IPS-NIHi7 (cell line): ENCODE data around the gene HOXD12.

Experiments used
- DNase-seq: peaks from one replicate; pipeline ENCODE4 v3.0.0; 2012; ENCODE audit warnings: mixed read lengths; ENCODE audit errors: extremely low spot score

HOXD12 gene

DNA sequence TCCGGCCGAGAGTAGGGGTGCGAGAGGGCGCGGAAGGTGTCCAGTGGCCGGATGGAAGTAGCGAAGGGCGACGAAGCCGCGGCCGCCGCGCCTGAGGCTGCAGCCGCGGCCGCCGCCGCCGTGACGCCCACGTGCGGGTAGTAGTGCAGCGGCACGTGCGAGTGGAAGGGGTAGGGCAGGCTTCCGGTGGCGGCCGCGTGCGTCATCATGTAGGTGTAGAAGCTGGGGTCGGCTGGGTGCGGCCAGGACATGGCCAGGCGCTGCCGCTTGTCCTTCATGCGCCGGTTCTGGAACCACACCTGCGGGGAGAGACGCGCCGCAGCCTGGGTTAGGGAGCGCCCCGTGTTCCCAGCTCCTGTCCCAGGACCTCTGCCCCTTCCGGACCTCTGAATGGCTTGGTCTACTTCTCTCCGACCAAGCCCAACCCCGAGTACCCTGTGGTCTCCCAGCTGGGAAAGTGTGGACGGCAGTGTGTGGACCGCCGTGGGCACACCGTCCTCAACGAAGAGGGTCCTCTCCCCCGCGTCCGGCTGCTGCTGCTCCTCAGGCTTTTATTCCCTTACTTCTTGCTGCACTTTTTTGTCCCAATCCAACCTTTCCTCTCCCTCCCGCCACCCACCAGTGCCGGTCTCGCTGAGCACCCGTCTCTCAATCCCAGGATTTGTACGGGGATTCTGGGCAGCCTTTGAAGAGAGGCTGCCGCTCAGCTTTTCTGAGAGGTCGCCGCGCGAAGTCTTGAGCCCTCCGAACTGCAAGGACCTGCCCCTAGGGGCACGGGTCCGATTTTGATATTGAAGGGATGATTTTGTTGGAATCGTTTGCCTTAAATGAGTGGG is 18.8 kb upstream of the HOXD12 start:
- no peak for DNase-seq

DNA sequence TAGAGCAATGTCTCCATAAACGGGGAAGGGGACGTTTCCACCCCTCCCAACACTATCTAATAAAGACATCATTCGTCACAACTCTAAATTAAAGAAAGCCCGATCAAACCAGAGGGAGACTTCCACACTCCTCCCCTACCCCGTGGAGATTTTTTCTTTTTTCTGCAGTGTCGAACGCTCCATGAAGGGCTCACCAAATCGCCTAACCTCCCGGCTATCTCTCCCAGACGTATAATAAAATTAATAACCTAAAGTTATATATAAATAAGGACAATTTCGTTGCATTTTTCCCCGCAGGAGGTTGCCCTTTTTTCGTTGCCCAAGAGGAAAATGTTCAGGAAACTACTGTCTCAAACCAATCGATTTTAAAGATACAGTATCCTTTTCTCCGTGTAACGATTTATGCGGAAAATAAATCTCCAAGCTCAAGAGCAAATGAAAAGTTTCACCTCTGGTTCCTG is 18.2 kb upstream of the HOXD12 start:
- no peak for DNase-seq

DNA sequence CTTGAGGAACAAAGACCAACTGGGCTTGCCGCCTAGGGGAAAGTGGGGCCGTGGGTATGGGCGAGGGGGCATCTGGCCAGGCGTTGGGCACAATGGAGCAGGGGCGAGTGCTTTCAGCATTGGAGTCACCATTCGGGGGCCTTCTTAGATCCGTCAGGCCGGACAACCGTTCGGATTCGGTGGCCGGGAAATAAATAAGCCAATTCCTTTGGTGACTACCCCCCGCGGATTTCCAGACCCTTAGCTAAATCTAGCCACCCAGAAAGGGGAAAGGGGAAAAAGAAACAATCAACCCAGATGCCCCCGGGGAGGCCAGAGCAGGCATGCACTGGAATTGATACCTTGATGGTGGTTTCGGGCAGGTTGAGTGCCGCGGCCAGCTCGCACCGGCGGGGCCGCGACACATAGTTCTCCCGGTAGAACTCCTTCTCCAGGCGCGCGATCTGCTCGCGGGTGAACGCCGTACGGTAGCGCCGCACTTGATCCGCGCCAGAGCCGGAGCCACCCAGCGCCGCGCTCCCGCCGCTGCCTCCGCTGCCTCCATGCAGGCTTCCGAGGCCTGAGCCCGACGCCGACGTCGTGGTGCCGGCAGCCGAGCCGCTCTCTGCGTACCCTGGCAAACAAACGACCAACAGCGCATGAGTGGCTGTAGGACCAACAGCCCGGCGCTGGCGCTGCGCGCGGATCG is 17.6 kb upstream of the HOXD12 start:
- no peak for DNase-seq

DNA sequence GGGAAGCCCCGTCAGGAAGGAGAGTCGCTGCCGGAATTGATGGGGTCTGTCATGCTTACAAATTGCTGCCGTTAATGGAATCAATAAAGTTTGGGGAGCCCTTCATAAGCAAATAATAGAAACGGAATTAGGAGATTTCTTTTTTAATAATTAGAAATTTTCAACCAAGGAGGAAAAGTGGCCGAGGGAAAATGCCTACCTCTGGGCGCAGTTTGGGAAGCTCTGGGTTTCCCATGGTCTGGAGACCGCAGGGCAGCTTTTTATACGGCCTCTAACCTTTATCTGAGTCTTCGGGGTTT is 17.1 kb upstream of the HOXD12 start:
- DNase-seq = no peak

DNA sequence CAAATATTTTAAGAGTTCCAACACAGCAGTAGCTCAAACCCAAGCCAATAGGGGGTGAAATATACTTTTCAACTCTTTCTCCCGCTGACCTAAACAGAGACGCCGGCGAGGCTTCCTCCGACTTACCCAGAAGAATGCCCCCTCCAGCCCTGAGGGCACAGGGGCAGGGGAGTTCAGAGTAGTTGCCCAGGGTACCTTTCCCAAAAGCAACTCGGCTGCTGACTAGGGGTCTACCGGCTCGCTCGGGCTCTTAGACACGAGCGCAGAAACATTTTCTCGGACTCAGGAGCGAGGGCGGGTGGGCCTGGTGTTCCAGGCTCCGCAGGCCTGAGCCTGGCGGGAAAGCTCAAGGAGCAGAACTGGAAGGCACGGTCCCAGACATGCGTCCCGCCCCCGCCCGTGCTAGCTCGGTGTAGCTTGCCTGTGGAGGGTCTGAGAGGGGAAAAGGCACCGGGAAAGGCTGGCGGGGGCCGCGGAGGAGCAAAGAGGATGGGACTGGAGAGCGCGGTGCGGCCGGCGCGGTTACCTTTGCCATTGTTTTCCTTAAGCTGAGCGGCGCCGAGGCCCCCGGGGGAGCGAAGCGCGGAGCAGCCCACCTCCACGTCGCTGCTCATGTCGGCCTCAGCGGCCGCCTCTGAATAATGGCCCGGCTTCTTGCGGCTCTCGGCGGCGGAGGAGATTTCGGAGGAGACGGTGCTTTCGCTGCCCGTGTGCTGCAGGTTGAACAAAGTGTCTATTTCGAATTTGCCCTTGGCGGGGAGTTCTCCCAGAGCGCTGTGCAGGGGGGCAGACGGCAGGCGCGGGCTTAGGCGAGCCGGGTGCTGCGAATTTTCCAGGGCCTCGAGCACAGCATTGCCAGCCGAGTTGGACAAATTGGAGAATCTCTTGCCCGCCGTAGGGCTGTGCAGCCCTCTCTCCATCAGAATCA is 16.5 kb upstream of the HOXD12 start:
- DNase-seq = no peak

- no peak for DNase-seq
Observed at GRCh38 chr2:176083796-176084261, 15.8 kb upstream of the HOXD12 start, which contains the start of gene EVX2. Gene EVX2, minus strand, starts transcription at chr2:176083962. Its CDS starts 186 bp downstream, at chr2:176083776.

DNA sequence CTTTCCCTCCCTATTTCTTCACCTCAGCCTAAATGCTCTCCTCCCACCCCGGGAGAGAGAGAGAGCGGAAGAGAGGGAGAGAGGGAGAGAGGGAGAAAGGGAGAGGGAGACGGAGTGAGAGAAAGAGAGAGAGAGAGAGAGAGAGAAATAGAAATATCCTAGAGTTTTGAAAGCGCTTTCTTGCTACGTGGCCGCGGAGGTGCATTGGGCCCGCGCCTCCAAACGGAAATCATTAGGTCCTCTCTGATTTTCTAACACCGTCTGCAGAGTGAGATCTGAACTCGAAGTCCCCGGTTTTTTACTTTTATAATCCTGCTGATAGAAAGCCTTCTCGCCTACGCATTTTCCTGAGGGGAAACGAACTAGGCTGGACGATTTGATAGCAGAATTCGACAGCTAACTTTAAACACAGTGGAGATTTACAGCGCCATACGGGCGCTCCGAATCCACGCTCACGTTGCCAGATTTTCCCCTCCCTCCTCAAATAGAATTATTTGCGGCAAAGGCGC is 14.9 kb upstream of the HOXD12 start:
- no peak for DNase-seq

GRCh38 chr2:176085120-176085788 is 14.3 kb upstream of the HOXD12 start:
- no peak for DNase-seq

DNA sequence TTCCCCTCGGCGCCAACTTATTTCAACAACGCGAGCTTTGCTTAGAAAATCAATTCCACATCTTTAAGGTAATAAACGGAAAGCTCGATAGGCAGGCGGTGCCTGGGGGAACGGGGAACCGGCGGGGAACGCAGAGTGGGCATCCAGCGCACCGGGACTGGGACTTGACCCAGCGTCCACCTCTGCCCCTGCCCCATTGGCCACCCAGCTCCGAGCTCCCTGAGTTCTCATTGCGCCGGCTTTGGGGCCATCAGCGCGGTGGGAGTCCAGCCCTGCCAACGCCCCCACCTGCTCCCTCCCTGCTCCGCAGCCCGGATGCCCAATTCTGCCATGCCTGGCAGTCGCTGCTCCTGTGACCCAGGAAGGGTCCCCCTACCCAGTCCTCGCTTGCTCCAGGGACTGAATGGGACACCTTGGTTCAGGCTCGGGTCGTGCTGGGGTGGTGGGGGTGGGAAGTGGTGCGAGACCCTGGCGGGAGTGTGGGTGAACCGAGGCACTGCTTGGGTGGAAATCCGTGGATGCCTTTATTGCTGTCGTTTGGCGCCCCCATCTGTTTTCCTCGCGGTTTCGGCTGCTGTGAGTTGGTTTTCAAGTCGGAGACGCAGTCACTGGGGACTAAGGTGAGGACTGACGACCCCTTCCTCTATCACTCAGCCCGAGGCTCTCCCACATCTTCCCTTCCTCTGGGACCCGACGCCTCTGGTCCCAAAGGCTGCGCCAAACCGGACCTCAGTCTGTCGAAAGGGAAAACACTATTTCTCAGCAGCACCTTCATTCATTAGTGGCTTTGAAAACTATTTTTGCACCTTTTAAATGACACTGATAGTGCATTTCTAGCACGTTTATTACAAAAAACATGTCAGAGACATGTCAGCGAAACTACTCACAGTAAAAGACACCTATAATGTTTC is 13.5 kb upstream of the HOXD12 start:
- no peak for DNase-seq

DNA sequence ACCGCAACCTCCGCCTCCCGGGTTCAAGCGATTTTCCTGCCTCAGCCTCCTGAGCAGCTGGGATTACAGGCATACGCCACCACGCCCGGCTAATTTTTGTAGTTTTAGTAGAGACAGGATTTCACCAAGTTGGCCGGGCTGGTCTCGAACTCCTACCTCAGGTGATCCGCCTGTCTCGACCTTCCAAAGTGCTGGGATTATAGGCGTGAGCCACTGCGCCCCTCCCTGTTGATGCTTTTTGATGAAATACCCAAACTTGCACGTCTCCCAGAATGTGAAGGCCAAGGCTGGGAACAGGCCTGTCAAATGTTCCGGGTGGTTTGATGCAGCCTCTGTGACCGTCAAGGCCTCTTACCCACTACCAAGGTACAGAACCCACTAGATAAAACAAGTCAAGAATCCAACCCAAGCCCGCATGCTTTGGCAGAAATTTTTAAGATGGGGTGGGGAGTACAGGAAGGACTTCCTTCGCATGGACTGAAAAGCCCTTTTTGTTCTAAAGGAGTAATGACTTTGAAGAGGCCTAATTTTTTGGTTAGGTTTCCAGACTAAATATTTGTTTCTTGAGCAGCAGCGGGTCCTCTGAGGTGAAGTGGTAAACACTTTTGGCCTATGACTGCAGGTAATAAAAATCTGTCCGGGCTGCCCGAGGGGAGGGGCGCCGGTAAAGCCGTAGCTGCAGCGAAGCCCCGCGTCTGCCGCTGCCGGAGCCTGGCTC is 12.1 kb upstream of the HOXD12 start:
- no peak for DNase-seq

GRCh38 chr2:176088048-176088936 is 11.3 kb upstream of the HOXD12 start:
- DNase-seq = peak; percentile 72

DNA sequence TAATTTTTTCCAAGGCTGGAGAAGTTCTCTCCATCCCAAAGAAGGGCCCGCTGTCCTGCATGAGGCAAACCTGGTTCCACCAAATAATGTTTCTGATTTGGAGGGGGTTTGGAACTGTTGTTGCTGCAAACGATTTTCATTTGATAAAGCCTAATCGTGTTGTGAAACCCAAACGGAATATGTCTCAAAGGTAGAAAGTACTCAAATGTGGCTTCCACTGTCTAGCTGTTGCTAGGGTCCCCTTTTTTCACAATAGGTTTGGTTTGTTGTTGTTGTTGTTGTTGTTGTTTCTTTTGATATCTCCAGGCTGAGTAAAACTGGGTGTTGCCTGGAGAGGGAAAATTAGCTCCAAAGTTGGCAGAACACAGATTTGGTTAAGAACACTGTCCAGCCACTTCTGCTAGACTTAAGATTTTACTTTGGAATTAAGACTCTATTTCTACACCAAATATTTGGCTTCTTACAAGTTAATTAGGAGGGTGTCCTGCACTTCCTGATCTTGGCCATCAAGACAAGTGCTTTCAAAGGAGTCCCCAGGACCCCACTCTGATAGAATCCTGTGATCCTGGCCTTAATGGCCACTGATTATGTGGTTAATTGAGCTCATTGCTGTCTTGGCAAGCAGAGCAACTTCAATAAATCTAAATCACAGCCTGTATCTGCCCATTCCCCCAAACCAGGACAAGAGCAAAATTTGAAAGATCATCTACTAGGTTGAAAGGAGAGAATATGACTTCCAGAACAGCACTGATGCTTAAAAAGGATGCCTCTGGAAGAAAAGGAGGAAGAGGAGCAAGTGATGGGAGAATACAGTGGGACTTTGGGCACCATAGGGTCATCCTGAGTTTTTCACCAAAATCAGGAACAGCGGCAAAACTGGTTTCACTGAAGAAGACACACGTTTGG is 10.4 kb upstream of the HOXD12 start:
- DNase-seq = no peak

- DNase-seq = no peak
Observed at GRCh38 chr2:176089843-176090395, 9.7 kb upstream of the HOXD12 start.

GRCh38 chr2:176090862-176091261 is 8.7 kb upstream of the HOXD12 start:
- no peak for DNase-seq

DNA sequence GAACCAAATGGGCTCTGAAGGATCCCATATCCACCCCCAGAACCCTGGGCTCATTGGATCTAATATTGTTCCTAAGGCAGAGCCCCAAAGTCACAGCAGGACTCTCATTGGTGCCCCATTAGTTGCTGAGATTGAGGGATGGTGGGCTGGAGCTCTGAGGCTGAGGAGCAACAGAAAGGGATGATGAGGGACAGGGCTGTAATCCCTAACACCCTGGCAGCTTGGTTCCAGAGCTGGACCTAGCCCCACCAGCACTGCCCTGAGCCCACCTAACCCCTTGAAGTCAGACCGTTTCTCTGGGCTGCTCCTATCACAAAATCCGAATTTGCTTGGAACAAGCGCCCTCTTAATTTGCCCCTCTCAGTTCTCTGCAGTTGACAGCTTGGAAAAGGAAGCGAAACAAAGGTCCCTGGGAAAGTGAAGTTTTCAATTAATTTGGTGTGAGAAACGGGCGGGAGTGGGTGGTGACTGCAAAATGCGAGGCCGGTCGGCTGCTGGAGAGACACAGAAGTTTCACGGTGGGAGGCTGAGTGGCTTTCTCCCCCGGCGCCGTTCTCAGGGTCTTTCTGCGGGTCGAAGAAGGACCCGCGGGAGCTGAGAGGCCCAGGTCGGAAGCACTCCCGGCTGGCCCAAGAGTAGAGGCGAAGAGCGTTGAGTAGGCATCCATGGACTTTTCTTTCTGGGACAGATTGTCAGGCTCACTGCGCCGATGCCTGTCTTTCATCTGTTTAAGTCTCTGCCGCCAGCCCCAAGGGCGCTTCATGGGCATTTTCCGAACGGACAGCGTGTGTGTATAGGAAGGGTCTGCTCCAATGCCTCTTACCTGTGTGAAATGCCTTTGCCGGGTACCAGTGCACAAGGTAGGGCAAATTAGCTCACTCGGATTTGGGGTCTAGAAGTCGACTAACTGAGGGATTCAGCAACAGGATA is 8.0 kb upstream of the HOXD12 start:
- DNase-seq = no peak
